Stimulated activated memory B cell treated with anti-CD40 and anti-IgM and Interleukin-4, amounts not matched to agents 10 μg/mL and 1 μg/mL and 100 μg/mL, for 72 hours (primary cell): Measurements from ENCODE around the gene VHLL.

Source experiments
- ATAC-seq: fragments of 150-1000 bp; cut with Tn5 transposase; 2 replicates; pipeline ENCODE4 v1.10.0; 2021
- H3K27ac Mint-ChIP-seq: one replicate; pipeline ENCODE4 v1.8.0; 2022; ENCODE audit warnings: mild to moderate bottlenecking, mixed read lengths
- H3K27me3 Mint-ChIP-seq: one replicate; pipeline ENCODE4 v1.8.0; 2022; ENCODE audit warnings: mixed read lengths
- H3K36me3 Mint-ChIP-seq: one replicate; pipeline ENCODE4 v1.8.0; 2022; ENCODE audit warnings: mixed read lengths
- H3K4me1 Mint-ChIP-seq: one replicate; pipeline ENCODE4 v1.8.0; 2022; ENCODE audit warnings: mixed read lengths
- H3K4me3 Mint-ChIP-seq: one replicate; pipeline ENCODE4 v1.8.0; 2022; ENCODE audit warnings: mild to moderate bottlenecking, moderate library complexity, mixed read lengths
- H3K9me3 Mint-ChIP-seq: one replicate; pipeline ENCODE4 v1.8.0; 2022; ENCODE audit warnings: mixed read lengths

Gene VHLL

DNA sequence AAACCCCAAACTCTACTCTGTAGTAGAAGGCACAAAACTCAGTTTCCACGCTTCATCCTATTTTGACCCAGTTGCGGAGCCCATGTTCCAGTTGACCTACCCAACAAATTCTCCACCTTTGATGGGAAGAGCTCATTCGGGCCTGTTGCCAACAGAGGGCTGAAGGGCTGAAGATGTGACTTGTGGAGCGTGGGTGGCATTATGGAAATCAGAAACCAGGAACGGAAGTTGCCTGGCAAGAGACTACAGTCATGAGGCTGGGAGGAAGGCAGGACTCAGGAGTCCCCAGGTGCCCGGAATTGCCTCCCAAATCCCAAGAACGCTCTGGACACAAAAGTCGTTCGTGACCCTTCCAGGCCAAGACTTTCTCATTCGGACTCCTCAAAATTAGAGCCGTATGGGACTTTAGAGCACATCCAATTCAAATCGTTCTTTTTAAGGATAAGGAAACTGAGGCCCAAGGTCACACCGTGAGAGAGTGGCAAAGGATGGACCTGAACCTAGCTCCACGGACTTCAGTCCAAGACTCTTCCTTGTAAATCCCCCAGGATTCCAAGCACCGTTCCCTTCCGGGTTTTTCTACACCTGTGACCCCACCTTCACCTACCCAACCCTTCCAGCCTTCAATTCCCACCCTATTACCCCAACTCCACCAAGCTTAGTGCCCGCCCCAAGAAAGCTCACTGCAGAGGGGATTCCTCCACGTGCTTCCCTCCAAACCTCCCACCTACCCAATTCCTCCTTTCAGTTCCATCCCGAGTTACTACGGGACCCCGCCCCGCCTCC, 17.2 kb downstream of the VHLL start:
- Mint-ChIP-seq H3K4me3 (peak overlapping the region; percentile 97), H3K36me3 (peaks cover 33% of the 10 kb centered on the region), H3K27ac (peak overlapping the region; percentile 97), H3K9me3 (no peaks in the 10 kb centered on the region), H3K27me3 (no peaks in the 10 kb centered on the region), H3K4me1 (peaks cover 47% of the 10 kb centered on the region)
- ATAC-seq = no peak

DNA sequence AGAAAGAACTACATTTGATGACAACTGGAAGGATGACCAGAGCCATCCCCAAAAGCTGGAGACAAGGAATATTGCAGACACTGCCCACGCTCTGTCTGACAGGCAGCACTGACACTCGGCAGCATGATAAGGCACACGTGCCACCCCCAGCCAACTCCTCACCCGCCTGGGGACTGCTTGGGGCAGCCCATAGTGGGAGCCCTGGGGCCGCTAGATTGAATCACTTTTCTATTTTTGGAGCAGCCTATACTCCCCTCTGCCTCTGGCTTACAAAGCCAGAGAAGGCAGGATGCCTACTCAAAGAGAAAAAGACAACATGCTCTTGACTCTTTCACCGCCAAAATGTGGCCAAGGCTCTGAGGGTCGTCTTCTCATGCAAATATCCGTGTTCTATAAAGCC, 17.8 kb downstream of the VHLL start:
- peak overlapping the region; percentile 97 for H3K27ac Mint-ChIP-seq
- H3K36me3 Mint-ChIP-seq = peaks cover 39% of the 10 kb centered on the region
- ATAC-seq = peak; percentile 67
- H3K27me3 Mint-ChIP-seq = no peaks in the 10 kb centered on the region
- H3K4me3 Mint-ChIP-seq = peak overlapping the region; percentile 97
- H3K9me3 Mint-ChIP-seq = no peaks in the 10 kb centered on the region
- peaks cover 47% of the 10 kb centered on the region for H3K4me1 Mint-ChIP-seq

DNA sequence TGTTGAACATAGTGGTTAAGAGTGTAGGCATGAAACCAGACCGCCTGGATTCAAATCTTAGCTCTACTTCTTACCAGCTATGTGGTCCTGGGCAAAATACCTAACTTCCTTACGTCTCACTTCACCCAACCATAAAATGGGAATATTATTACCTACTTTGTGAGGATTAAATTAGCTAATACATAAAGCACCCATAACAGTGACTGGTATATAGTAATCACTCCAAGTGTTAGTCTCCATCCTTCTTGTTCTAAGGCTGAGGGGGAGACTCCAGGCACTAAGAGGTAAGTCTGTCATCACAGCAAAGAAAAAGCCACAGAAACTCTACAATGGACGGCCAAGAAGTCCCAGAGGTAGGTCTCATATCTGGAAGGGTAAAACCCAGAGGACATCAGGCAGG, 19.3 kb downstream of the VHLL start:
- no peaks in the 10 kb centered on the region for H3K9me3 Mint-ChIP-seq
- ATAC-seq = no peak
- H3K36me3 Mint-ChIP-seq = peaks cover 35% of the 10 kb centered on the region
- no peaks in the 10 kb centered on the region for H3K27me3 Mint-ChIP-seq
- H3K4me3 Mint-ChIP-seq = no peak overlapping the region
- peaks cover 47% of the 10 kb centered on the region for H3K4me1 Mint-ChIP-seq
- no peak overlapping the region for H3K27ac Mint-ChIP-seq

DNA sequence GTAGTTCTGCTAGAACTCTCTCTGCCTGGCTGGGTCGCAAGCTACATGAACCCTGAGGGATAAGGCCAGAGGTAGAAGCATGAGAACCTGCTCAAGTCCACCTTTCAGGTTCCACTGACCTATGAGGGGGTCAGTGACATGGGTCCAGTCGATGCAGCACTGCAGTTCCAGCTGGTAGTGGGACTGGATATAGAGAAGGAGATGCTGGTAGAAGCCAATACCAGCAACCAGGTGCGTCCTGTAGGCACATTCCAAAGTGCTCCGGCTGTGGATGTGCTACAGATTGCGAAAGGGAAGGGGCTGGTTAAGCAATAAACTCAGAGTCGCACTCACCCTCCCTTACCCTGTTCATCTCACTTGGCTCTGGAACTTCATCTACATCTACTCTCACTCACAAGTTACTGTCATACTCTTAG, 22.1 kb downstream of the VHLL start:
- Mint-ChIP-seq H3K4me3 (no peak overlapping the region), H3K4me1 (peaks cover 22% of the 10 kb centered on the region), H3K36me3 (peaks cover 63% of the 10 kb centered on the region), H3K27ac (no peak overlapping the region), H3K9me3 (no peaks in the 10 kb centered on the region), H3K27me3 (no peaks in the 10 kb centered on the region)
- no peak for ATAC-seq

DNA sequence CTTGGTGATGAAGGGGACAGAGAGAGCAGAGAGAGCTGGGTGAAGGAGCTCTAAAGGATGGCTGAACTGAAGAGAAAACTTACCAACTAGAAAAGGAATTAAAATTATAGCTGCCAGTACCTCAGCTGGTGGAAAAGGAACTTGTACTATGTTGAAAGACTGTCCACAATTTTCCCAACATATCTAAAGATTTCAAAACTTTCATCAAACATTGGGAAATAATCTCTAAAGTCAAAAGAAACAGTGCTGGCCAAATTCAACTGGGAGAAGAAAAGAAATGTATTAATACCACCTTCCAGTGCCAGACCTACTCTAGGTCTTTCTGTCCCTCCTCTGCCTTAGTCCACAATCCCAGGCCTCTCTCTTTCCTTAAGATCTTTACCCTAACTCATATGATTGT, 22.6 kb downstream of the VHLL start:
- Mint-ChIP-seq H3K4me3 (no peak overlapping the region), H3K4me1 (peaks cover 18% of the 10 kb centered on the region), H3K27me3 (no peaks in the 10 kb centered on the region), H3K27ac (no peak overlapping the region), H3K36me3 (peaks cover 68% of the 10 kb centered on the region), H3K9me3 (no peaks in the 10 kb centered on the region)
- no peak for ATAC-seq

DNA sequence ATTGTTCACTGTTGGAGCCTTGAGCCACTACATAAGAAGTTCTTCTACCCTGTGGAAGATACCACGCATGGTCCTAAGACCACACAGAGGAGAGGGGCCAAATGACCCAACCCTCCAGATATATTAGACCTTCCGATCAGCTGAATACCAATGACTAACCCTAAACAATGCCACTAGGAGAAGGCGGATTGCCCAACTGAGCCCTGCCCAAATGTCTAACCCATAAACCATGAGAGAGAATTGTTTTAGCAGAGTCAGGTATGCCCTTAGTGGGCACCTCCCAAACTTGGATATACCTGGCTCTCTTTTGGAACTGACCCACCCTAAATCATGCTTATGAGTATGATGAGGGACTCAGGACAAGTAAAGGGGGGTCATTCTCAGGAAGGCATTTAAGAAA, 28.8 kb downstream of the VHLL start:
- no peak overlapping the region for H3K27ac Mint-ChIP-seq
- no peaks in the 10 kb centered on the region for H3K27me3 Mint-ChIP-seq
- H3K9me3 Mint-ChIP-seq = no peaks in the 10 kb centered on the region
- no peak overlapping the region for H3K4me3 Mint-ChIP-seq
- peaks cover 72% of the 10 kb centered on the region for H3K36me3 Mint-ChIP-seq
- no peak for ATAC-seq
- H3K4me1 Mint-ChIP-seq = peaks cover 6% of the 10 kb centered on the region

DNA sequence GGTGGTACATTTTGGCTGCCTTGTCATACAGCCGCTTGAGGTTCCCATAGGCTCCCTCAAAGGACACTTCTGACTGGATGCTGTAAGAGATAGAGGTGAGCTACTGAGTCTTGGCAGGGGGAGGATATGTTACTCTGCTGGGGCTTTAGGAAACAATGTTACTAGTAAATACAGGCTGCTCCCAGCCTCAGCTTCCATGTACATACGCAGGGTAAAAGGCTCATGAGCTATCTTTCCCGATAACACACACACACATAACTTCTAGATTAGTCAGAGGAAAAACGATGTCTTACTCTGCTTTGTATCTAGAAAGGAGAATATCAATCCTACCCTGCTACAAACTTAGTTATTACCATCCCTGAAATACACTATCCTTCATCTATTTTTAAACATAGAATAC, 30.8 kb downstream of the VHLL start:
- peaks cover 6% of the 10 kb centered on the region for H3K4me1 Mint-ChIP-seq
- H3K9me3 Mint-ChIP-seq = no peaks in the 10 kb centered on the region
- H3K27ac Mint-ChIP-seq = no peak overlapping the region
- no peak overlapping the region for H3K4me3 Mint-ChIP-seq
- no peaks in the 10 kb centered on the region for H3K27me3 Mint-ChIP-seq
- ATAC-seq = no peak
- peaks cover 69% of the 10 kb centered on the region for H3K36me3 Mint-ChIP-seq

DNA sequence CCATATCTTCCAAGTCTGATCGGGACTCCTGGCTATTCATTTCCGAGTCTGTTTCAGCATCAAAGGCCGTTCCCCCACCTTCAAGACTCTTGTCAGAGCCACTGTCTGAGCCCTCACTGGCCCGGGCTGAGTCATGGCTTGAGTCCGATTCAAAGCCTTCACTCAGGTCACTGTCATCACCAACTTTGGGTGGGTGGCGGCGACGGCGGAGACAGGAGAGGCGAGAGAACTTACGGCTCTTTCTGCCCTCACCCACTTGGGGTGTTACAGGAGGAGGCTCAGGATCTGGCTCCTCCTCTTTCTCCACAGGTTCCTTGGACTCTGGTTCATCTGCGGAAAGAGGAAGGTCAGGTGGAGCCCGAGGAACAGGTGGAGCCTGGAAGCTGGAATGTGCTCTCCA, 33.1 kb downstream of the VHLL start:
- Mint-ChIP-seq H3K36me3 (peaks cover 64% of the 10 kb centered on the region), H3K4me1 (peaks cover 6% of the 10 kb centered on the region), H3K9me3 (no peaks in the 10 kb centered on the region), H3K27ac (no peak overlapping the region), H3K27me3 (no peaks in the 10 kb centered on the region), H3K4me3 (no peak overlapping the region)
- ATAC-seq = no peak

DNA sequence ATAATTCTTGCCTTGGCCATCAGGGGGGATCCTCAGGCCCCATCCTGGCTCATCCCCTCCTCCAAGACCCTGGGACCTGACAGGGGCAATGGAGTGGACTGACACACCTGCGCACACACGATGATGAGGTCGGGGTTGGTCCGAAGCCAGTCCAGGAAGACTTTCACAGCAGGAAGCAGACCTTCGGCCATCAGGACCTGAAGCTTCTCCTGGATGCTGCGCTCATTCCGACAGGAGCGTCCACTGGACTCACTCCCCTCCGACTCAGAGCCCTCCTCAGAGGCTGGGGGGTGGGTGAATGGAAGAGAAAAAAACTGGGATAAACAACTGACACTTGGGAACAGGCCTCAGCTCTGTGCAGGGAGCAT, 35.8 kb downstream of the VHLL start:
- no peaks in the 10 kb centered on the region for H3K9me3 Mint-ChIP-seq
- peaks cover 75% of the 10 kb centered on the region for H3K36me3 Mint-ChIP-seq
- H3K27ac Mint-ChIP-seq = no peak overlapping the region
- no peaks in the 10 kb centered on the region for H3K27me3 Mint-ChIP-seq
- ATAC-seq = no peak
- no peak overlapping the region for H3K4me3 Mint-ChIP-seq
- peaks cover 6% of the 10 kb centered on the region for H3K4me1 Mint-ChIP-seq

DNA sequence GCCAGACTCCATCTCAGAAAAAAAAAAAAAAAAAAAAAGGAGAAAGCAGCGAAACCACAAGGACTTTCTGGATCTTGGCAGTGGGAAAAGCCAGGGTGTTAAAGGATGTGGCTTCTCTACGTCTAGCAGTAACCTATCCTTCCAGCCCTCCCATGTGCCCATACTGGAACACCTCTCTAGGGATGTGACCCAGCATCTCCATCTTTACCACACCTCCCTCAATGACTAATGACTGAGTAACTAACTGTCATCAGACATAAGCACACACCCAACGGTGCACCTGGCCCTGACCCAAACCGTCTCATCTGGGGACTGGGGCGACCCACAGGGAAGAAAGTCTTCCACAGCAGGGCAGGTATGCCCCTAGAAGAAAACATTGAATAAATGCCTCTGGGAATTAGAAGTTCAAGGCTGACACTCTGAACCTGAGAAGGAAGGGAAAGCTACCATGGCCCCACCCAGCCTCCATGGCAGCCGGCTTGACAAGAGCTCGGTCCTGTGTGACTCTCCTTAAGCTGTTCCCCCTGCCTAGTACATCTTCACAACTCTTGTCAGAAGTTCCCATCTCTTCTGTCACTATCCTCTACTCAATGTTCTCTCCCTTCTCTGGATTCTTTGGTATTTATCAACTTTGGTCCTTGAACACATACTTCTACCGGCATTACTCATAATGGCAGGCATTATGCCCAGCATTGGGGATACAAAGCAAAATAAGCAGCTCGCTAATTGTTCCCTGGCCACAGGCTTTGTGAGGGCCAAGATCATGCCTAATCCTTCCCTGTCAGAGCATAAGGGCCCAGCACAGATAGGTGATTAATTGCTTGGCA, 36.4 kb downstream of the VHLL start:
- ATAC-seq = no peak
- H3K9me3 Mint-ChIP-seq = no peaks in the 10 kb centered on the region
- H3K36me3 Mint-ChIP-seq = peaks cover 79% of the 10 kb centered on the region
- no peak overlapping the region for H3K27ac Mint-ChIP-seq
- no peaks in the 10 kb centered on the region for H3K27me3 Mint-ChIP-seq
- H3K4me3 Mint-ChIP-seq = no peak overlapping the region
- H3K4me1 Mint-ChIP-seq = peaks cover 6% of the 10 kb centered on the region

DNA sequence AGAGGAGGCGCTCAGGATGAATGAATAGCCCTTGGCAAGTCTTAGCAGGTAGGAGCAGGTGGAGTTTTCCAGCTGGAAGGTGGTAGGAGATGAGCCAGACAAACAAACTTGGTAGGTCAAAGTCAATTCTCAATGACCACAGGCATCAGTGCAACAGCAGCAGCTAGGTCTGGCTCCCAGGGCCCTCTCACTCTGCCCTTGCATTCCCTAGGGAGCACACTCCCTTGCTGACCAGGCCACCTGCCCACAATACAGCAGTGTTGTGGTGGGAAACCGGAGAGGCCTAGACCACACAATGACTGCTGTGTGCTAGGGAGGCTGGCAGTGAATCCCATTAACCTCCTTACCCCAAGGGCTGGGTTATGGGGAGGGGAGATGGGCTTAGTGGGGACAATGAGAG, 38.2 kb downstream of the VHLL start:
- H3K27ac Mint-ChIP-seq = no peak overlapping the region
- H3K27me3 Mint-ChIP-seq = no peaks in the 10 kb centered on the region
- ATAC-seq = no peak
- H3K4me1 Mint-ChIP-seq = no peaks in the 10 kb centered on the region
- peaks cover 71% of the 10 kb centered on the region for H3K36me3 Mint-ChIP-seq
- H3K4me3 Mint-ChIP-seq = no peak overlapping the region
- no peaks in the 10 kb centered on the region for H3K9me3 Mint-ChIP-seq

DNA sequence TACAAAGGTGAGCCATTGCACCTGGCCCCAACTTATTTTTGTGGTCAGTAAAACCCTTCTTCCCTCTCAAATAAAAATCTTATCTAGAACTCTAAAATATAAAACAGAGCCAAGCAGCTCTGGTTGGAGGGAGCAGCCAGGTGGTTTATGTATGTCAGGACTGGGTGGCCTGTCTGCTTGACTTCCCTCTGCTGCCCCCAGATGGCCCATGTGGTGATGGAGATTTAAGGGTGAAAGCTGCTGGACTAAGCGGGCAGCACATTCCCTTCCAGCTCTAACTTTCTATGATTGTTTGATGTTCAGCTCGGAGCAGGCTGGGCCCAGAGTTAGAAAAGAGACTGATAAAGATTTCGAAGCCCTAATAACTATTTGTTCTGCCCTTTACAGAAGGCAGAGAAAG, 39.3 kb downstream of the VHLL start:
- Mint-ChIP-seq H3K36me3 (peaks cover 66% of the 10 kb centered on the region), H3K4me1 (no peaks in the 10 kb centered on the region), H3K27me3 (no peaks in the 10 kb centered on the region), H3K4me3 (no peak overlapping the region), H3K27ac (no peak overlapping the region), H3K9me3 (no peaks in the 10 kb centered on the region)
- no peak for ATAC-seq

DNA sequence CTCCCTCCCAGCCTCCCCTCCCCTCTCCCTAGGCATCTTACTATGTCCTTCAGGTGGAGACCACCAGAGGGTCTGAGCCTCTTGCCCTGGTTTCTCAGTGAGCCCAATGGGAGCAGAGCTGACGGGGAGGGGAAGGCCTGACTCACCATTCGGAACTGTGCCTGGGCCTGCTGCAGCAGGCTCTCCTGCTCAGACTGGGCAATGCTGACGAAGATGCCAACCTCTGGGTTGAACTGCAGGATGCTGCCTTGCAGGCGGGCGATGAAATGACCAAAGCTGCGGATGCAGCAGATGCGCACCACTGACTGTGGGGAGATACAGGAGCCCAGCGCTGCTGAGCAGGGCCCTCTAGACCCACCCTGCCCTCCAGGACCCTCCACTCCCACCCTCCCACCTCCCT, 40.2 kb downstream of the VHLL start:
- H3K4me1 Mint-ChIP-seq = no peaks in the 10 kb centered on the region
- H3K27ac Mint-ChIP-seq = no peak overlapping the region
- no peaks in the 10 kb centered on the region for H3K27me3 Mint-ChIP-seq
- H3K9me3 Mint-ChIP-seq = no peaks in the 10 kb centered on the region
- peaks cover 64% of the 10 kb centered on the region for H3K36me3 Mint-ChIP-seq
- H3K4me3 Mint-ChIP-seq = no peak overlapping the region
- ATAC-seq = no peak

DNA sequence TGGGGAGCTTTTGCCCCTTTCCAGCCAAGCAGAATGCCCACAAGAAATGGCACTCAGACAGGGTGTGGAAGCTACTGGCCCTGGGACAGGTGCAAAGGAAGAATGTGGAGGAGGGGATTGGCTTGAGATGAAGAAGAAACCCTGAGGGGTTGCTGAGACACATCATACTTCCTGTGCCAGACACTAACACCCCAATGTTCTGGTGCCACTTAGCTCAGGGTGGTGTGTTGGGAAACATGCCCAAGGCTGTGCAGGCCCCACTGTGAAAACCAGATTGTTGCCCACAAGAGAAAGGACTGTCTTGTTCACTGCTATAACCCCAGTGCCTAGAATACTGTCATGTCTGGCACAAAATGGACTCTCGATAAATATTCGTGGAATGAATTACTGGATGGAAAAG, 41.4 kb downstream of the VHLL start:
- Mint-ChIP-seq H3K4me1 (no peaks in the 10 kb centered on the region), H3K9me3 (no peaks in the 10 kb centered on the region), H3K4me3 (no peak overlapping the region), H3K36me3 (peaks cover 64% of the 10 kb centered on the region), H3K27ac (no peak overlapping the region), H3K27me3 (no peaks in the 10 kb centered on the region)
- ATAC-seq = no peak

DNA sequence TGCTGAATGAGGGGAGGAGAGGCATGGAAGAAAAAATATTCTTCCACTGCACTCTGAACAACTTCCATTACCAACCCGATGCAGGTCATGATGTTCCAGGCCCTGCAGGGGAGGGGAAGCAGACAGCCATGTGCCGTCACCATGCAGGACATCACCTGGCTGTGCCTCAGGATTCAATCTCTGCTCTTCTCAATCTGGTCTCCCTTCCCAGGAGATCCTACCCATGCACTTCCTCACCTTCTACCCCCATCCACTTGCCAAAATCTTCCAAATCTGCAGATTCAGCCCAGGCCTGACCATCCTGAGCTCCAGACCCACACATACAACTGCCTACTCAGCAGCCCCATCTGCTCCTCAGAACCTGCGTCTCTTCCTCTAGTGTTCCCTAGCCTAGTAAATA, 45.5 kb downstream of the VHLL start:
- Mint-ChIP-seq H3K27me3 (no peaks in the 10 kb centered on the region), H3K9me3 (no peaks in the 10 kb centered on the region), H3K27ac (no peak overlapping the region), H3K36me3 (peaks cover 64% of the 10 kb centered on the region), H3K4me1 (no peaks in the 10 kb centered on the region), H3K4me3 (no peak overlapping the region)
- ATAC-seq = no peak

DNA sequence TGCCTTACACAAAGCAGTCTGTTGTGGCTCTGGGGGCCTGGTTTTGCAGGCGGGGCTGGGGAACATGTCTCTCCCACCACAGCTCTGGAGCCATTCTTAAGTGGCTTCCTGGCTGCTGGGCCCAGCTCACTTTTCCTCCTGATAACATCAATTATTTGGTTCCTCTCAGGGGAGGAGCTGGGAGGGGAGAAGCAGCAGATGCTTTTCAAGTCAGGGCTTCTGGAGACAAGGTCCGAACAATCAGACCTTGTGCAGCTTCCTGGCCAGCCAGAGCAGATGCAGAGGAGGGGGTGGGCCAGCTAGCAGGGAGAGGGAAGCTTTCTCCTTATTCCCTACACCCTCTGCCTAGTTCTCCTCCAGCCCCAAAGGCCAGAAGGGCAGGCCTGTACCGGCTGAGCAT, 47.6 kb downstream of the VHLL start:
- Mint-ChIP-seq H3K4me3 (no peak overlapping the region), H3K27ac (no peak overlapping the region), H3K4me1 (peaks cover 5% of the 10 kb centered on the region), H3K27me3 (no peaks in the 10 kb centered on the region), H3K36me3 (peaks cover 51% of the 10 kb centered on the region), H3K9me3 (no peaks in the 10 kb centered on the region)
- ATAC-seq = no peak
